Posterior vena cava (tissue), 2 donors: ENCODE results near the gene RTN4IP1. TPM values are rescaled to one million over a fixed set of nuclear protein-coding genes. Genes with fewer than 3 reads are reported as not detected.
"Not testable (repeated sequence)": the region's sequence is repeated elsewhere in the genome, so short reads cannot be mapped to it uniquely, and the experiment has no call there.

Source experiments
- DNase-seq: peaks from one replicate; pipeline ENCODE4 v3.0.0-alpha.2; 2020; ENCODE audit warnings: low spot score
- intact Hi-C, 2 donors: fragments of 100-400 bp; cut with DNase I; formaldehyde crosslinking; loops; one replicate each; pipeline versions ENCODE4 v1.14.1 to v1.14.2; 2022 to 2023
- total RNA-seq, 2 donors: library from RNA; stranded (reverse); fragmentation: NEBNext Ultra II Directional; extraction: Animal tissue kit (Norgen Biotek cat#: 25700); gene quantifications; one replicate each; pipeline ENCODE4 v1.2.1, GENCODE V29; 2021
- donor health status: DM: yes; HTN: yes; CAD: no.
- donor health status: DM: yes; HTN: yes; CAD: no.

The RTN4IP1 gene
- total RNA-seq, 2 donors from 2014 or later, result 3.6 to 4.3 TPM

DNA sequence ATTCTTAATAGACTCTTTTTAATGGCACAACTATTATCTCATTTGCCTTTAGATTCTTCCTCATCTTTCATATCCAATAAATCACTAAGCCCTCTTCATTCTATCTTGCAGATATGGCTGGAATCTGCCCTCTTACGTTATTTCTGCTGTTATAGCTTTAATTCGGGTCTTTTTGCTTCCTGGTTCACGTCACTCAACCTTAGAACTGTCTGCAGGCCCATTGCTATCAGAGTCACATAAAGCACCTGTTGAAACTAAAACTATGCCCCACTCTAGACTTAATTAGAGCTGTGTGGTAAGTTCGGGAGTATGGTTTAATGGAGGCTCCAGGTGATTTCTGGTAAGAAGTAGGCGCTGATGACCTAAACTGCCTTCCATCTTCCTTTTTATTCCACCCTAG lies 1.1 kb upstream of the RTN4IP1 start:
- no peak for DNase-seq
- intact Hi-C loops, result no loop called here

DNA sequence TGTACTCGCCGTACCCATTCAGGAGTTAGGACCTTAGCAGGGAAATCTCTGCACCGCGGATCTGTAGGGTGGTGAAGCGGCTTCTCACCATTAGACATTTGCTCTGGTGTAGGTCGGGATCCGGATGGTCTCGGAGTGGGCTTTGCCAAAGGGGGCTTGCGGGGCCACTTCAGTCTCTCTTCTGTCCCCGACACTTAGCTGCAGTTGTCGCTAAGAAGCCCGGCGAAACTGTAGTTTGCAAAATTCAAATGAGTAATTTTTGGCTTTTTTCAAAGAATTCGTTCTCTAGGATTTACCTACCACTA lies 513 bp upstream of the RTN4IP1 start:
- intact Hi-C loops, result no loop called here
- no peak for DNase-seq

GRCh38 chr6:106628658-106629102 lies 618 bp downstream of the RTN4IP1 start:
- DNase-seq, result no peak
- intact Hi-C loops, result no loop called here

GRCh38 chr6:106627760-106628159 lies 1.5 kb downstream of the RTN4IP1 start:
- DNase-seq, intact Hi-C loops: not testable (repeated sequence)

DNA sequence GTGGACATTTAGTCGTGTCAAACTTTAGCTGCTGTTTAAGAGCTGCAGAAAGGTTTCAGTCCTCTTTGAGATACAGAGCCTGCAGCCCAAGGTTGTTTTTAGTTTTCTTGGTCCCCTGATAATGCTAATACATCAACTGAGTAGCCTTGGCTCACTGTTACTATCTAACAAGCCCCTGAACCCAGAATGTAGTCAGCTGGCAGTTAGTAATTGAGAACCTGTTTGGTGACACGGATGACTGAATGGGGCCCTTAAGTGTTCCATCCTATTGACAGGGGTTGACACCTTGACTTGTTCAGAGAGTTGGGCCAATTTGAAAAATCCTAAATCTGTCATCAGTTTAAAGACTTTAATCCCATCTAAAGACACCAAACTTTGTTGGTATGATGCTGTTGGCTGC lies 2.8 kb downstream of the RTN4IP1 start:
- DNase-seq, result no peak
- intact Hi-C loops, result loop anchor here in 1 of 2 donors (1.0 kb wide), 1 partner anchor 18 kb away; no protein-coding TSS in a partner anchor

- DNase-seq, result no peak
- intact Hi-C loops, result no loop called here
Observed at GRCh38 chr6:106623039-106623438, 6.3 kb downstream of the RTN4IP1 start.

DNA sequence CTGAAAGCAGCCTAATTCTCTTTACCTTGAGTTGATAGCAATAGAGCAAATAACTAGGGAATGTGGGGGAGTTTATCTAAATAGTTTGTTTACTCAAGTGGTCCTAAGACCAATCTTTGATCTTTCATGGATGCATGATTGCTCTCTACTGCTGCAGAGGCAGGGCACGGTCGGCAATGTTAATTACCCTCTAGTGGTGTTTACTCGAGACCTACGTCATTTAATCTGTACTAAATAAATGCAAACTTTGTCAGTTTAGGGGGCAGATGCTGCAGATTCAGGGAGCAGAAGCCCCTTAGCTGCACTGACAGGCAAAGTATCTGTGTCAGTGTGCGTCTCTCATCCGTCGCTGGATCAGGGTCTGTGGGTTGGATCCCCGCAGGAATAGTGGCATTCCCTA lies 6.9 kb downstream of the RTN4IP1 start:
- intact Hi-C loops, result no loop called here
- DNase-seq, result no peak

DNA sequence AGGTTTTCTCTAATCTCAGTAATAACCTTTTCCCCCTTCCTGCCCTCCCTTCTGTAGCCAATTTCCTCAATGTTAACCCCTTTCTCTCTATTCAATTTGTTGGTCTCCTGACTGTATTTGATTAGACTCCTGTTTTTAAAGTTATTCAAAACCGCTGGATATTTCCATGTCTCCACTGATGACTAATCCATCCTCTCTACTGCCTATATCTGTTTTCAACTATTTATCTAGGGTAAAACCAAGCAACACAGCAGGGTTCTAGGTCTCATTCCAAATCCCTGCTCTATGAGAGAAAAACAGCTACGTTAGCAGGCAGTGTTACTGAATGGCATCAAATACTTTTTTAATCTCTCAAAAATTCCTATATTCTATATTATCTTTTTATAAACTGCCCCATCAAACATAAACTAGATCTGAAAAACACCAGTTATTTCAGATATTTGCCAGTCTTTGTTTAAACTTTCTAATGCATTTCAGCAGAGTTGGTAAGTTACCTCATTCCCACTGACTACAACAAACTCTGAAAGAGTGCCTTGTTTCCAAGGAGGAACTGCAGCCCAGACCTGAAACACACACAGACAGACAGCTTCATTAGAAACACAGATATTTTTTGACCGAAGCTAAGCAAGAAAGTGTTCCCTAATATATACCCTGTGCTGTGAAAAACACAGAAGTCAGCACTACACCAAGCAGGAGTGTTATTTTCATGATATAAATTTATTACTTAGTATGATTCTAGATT lies 8.2 kb downstream of the RTN4IP1 start:
- no peak for DNase-seq
- intact Hi-C loops, result no loop called here

DNA sequence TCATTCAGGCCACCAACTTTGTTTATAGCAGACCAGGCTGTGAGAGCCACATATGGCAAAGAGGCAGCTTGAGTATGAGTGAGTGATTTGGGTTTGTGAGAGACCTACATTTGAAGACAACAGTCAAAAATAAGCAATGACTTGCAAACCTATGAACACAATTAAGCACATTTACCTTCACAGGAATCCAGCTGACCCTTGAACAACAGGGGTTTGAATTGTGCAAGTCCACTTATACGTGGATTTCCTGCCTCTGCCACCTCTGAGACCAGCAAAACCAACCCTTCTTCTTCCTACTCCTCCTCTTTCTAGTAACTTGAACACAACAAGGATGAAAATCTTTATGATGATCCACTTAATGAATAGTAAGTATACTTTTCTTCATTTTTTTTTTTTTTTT lies 10.1 kb downstream of the RTN4IP1 start:
- intact Hi-C loops, result no loop called here
- DNase-seq, result no peak

GRCh38 chr6:106618324-106618723 lies 11.0 kb downstream of the RTN4IP1 start:
- intact Hi-C loops, result no loop called here
- no peak for DNase-seq

DNA sequence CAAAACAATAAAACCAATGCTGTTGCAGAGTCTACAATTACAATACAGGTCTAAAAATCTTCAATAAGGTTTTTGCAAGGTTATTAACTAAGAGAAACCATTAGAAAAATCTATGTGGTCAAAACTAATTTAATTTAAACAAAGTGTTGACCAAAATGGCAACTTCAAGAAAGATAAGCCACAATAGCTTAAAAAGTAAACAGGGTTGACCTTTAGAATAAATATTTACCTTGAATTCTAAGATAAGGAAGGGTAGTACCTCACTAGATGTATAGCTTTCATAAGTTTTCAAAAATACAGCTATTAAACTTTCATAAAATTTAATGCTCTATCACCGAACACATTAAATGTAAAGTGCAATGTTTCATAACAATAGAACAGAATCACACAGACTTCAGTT lies 11.4 kb downstream of the RTN4IP1 start:
- intact Hi-C loops, result no loop called here
- no peak for DNase-seq

GRCh38 chr6:106617302-106617701 lies 12.0 kb downstream of the RTN4IP1 start:
- intact Hi-C loops, result no loop called here
- DNase-seq, result no peak

GRCh38 chr6:106614592-106615257 lies 14.6 kb downstream of the RTN4IP1 start:
- no peak for DNase-seq
- intact Hi-C loops, result no loop called here

DNA sequence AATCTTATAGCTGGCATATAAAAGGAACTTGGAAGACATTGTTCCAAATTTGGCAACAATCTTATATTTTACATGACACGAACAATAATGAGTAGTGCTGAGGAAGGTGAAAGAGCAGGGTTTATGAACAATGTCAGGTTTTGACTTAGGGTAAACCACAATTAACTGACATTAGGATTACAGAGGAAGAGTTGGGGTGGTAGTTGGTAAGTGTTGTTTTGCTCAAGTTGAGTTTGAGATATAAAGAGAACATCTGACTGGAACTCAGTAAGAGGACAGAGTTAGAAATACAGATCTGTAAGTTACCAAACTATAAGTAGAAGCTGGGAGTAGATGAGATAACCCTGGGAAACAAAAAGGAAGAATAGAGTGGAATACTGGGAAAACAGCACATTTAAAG lies 15.1 kb downstream of the RTN4IP1 start:
- intact Hi-C loops, result no loop called here
- DNase-seq, result no peak

- DNase-seq, result no peak
- intact Hi-C loops, result no loop called here
Observed at GRCh38 chr6:106613590-106613989, 15.7 kb downstream of the RTN4IP1 start.

DNA sequence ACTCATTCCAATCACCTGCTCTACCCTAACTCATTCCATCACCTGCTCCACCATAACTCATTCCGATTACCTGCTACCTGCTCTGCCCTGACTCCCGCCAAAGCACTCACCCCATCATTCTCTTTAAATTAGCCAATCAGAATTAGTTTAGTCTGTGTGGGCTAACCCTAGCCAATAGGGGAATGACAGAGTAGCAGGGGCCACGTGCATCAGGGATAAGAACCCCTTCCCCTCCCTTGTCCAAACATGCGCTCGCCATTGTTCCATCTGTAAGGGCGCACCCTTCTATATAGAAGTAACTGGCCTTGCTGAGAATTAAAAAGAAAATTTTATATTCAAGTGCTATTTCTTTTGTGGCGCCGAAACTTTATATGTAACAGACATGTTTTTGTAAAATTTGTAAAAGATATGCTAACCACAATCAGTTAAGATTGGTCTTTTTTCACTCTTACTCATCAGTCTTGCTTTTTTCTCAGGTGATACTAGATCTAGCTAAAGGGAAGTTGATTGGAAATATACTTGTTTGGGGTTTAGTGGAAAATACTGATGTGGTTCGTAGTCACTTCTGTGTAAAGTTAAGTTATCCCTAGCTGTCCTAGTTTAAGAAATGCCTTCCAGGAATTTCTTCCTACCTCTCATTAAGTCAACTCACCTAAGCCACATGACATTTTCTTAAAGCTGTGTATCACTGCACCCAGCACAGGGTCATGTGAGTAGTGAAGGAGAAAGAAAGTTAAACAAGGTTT lies 16.5 kb downstream of the RTN4IP1 start:
- DNase-seq, result no peak
- intact Hi-C loops, result no loop called here

DNA sequence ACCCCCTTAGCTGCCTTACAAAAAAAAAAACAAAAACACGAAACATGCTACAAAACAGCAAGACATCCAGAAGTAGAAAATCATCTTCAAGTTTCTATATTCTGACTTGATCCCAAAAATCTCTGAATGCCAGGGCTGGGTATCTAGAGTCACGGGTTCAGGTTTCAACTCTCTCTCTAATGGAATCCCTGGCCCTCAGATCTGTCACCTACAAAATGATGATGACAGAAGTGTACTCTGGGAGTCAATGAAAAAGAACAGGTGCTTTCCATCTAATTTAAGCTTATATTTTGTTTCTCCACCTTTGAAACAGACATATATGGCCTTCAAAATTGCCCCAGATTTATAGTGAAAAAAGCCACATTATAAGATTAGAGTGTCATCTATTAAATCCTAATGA lies 18.3 kb downstream of the RTN4IP1 start:
- DNase-seq, result no peak
- intact Hi-C loops, result no loop called here

GRCh38 chr6:106609699-106610098 lies 19.6 kb downstream of the RTN4IP1 start:
- intact Hi-C loops, result no loop called here
- DNase-seq, result no peak

GRCh38 chr6:106608080-106608668 lies 21.1 kb downstream of the RTN4IP1 start:
- intact Hi-C loops, result loop anchor here in 1 of 2 donors (1.0 kb wide), 1 partner anchor 18 kb away; no protein-coding TSS in a partner anchor
- DNase-seq, result no peak

- intact Hi-C loops, result no loop called here
- no peak for DNase-seq
Observed at GRCh38 chr6:106600329-106600728, 29.0 kb downstream of the RTN4IP1 start.
